Measurements from ENCODE around the gene VMAC.

DNA sequence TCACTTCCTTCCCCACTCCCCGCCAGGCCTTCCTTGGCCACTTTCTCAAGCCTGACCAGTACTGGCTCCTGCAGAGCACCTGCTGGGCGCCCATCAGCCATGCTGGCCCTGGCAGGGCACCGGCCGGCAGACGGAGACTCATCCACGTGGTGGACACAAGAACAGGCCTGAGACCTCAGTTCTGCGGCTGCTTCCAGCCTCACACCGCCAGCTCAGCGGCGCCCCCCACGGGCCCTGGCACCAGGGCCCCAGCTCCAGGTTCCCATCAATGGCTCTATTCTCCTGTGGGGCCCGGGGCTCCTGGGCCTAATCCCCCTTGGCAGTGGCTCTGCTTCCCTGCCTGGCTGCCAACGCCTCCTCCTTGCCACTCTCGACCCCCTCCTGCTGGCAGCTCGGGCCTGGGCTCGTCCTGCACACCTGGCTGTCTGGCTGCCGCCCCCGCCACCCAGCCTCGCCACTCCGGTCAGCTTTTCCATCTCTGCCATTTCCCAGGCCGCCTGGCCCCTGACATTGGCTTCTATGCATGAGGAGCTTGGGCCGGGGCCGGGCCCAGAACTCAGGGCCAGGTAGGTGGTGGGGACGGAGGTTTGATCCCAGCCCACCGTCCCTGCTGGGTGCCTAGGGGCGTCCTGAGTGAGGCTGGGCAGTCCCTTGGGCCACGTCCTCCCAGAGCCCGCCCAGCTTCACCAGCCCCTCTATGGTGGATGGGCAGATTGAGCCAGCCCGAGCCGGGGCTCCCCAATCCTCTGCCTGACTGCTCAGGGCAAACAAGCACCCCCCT is 7.3 kb upstream of the VMAC start:
- TF ChIP-seq, protein P1, sequence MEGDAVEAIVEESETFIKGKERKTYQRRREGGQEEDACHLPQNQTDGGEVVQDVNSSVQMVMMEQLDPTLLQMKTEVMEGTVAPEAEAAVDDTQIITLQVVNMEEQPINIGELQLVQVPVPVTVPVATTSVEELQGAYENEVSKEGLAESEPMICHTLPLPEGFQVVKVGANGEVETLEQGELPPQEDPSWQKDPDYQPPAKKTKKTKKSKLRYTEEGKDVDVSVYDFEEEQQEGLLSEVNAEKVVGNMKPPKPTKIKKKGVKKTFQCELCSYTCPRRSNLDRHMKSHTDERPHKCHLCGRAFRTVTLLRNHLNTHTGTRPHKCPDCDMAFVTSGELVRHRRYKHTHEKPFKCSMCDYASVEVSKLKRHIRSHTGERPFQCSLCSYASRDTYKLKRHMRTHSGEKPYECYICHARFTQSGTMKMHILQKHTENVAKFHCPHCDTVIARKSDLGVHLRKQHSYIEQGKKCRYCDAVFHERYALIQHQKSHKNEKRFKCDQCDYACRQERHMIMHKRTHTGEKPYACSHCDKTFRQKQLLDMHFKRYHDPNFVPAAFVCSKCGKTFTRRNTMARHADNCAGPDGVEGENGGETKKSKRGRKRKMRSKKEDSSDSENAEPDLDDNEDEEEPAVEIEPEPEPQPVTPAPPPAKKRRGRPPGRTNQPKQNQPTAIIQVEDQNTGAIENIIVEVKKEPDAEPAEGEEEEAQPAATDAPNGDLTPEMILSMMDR (IDR thresholded peaks at IDR 0.05), result no peak
- TF ChIP-seq POLR2AphosphoS5 (IDR thresholded peaks at IDR 0.05), result no peak
